RKO (cell line): Measurements from ENCODE around the gene FOXA2.
"Not testable (repeated sequence)": the region's sequence is repeated elsewhere in the genome, so short reads cannot be mapped to it uniquely, and the experiment has no call there.

Source experiments
- DNase-seq: peaks from one replicate; pipeline ENCODE4 v3.0.0-alpha.2; 2016; ENCODE audit warnings: low spot score

The FOXA2 gene

GRCh38 chr20:22584522-22584921 lies at the start of gene FOXA2:
FOXA2 (minus strand) TSS chr20:22584572; CDS start chr20:22584278, 294 bp downstream.
- DNase-seq: no peak

- no peak for DNase-seq
These were observed 46.3 kb upstream of the FOXA2 start for GRCh38 chr20:22630701-22631100.

DNA sequence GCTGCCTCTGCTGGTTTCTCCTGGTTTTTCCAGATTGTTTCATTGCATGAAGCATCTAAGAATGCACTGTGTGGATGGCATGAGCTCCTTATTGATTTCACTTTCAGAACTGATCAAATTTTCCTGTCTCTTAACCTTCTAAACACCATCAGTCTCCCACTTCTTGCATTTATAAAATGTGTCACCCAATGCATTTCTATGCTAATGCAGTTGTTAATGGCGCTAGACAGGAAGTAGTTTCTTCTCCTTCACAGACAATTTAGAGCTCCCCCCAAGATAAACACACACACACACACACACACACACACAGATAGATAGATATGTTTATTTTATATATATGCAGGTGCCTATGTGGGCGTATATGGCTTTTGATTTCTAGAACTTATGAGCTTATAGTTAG lies 45.6 kb upstream of the FOXA2 start:
- no peak for DNase-seq

DNA sequence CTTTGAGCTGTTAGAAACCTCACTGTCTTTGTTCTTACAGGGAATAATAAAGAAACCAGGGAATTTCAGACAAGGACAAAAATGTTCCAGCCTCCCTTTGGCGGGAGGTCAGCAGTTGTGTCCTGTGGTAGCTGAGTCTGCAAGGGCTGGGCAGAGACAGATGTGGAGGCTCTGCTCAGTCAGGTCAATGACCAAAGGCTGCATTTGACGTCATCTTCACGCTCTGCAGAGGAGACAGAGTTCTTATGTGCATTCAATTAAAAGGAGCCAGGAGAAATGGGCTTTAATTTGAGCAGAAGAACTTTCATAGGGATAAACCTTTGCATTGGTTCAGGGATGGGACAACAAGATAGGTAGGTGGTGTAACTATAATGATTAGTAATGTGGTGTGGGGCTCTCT lies 45.1 kb upstream of the FOXA2 start:
- DNase-seq: no peak

- no peak for DNase-seq
These were observed 42.1 kb upstream of the FOXA2 start for GRCh38 chr20:22626496-22626895.

DNA sequence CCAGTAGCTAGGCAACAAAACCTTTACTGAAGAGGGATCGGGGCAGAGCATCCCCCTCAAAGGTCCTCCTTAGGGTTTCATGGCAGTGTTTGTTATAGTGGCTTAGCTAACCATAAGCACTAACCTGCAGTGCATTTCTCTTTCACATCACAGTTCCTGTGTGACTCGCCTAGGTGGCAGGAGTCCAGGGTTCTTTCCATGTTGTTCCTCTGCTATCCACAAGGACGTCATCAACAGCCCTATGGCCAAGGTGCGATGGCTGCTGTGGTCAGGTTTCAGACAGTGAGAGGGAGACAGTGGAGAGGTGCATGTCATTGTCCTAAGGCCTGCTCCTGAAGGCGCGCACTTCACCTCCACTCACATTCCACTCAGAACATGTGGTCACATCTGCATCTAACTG lies 38.8 kb upstream of the FOXA2 start:
- DNase-seq: peak; percentile 30

GRCh38 chr20:22620342-22620741 lies 36.0 kb upstream of the FOXA2 start:
- DNase-seq: no peak

GRCh38 chr20:22619806-22620205 lies 35.4 kb upstream of the FOXA2 start:
- no peak for DNase-seq

DNA sequence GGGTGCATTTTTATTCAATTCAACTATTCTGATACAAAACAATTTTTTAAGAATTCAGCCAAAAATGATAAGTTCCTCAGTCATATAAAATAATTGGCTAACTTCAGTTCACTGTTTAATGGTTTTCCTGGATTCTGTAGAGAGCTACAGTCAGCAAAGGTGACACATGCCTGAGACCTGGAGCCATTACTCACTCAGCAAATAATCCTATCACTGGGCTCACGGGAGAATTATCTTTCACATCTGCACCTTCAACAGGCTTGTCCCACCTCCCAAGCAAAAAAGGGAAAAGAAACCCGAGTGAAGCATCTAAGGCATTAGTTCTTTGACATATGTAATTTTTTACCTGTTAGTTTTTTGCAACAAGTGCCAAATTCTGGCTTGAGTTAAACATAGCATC lies 34.9 kb upstream of the FOXA2 start:
- DNase-seq: no peak

- peak; percentile 49 for DNase-seq
These were observed 32.8 kb upstream of the FOXA2 start for GRCh38 chr20:22617160-22617559.

DNA sequence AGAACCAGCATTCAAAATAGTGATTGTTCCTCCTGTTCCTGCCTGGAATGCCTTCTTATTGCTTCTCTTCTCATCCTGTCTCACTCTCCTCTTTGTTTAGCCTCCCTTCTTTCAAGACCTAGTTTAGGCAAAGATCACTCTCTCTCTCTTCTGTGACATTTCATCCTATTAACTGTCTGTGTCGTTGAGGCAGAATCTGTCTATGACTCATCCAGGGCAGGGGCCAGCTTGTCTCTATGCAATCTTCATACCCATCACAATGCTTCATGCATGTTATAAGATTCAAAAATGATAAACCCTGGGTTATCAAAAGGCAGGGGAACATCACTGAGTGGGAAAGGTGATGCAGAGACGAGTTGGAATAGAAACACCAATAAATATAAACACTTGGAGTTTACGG lies 32.2 kb upstream of the FOXA2 start:
- DNase-seq: no peak

GRCh38 chr20:22615425-22615824 lies 31.1 kb upstream of the FOXA2 start:
- no peak for DNase-seq

DNA sequence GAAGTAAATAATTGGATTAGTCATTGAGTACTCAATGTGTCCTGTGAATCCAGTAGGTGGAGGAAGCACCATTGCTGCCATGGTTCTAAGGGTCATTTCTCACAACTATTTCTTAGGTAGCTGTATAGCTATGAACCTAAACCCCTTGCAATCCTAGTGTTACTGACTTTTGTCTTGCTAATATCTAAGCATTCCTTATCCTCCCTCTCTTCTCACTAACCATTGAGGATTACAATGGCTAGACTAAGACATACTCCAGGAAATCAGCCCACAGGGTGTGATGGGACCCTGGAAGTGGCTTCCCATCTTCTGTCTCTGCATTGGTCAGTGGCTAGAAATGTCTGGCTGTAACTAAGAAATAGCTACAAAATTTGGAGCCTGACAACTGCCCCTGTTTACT lies 27.3 kb upstream of the FOXA2 start:
- no peak for DNase-seq

DNA sequence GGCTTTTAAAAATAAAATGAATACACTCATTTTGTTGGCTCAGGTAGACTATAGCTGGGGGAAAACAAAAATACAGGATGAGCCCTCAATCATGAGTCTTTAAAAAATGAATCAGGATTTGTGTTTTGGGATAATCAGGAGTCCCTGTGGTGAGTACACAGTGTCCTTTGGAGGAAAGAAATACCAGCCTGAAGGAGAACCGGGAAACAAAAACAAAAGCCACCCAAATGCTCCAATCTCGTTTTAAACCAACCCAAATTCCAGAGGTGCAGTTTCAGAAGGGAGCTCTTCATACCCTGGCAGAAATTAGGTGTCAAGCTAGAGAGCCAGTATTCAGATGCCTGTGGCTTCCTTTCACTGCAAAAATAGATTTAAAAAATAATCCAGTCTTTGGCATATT lies 23.3 kb upstream of the FOXA2 start:
- DNase-seq: no peak

DNA sequence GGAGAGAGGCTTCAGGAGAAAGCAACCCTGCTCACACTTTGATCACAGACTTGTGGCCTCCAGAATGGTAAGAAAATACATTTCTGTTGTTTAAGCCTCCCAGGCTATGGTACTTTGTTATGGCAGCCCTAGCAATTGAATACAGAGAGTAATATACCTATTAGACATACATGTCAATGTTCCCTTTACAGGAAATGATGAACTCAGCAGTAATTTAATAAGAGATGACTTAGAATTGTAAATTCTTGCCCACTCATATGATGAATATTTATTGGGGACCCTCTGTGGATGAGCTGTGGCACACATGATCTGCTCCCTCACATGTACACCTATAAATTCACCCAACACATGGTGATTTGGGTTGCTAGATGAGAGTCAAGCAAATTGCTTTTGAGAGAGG lies 20.4 kb upstream of the FOXA2 start:
- DNase-seq: no peak

DNA sequence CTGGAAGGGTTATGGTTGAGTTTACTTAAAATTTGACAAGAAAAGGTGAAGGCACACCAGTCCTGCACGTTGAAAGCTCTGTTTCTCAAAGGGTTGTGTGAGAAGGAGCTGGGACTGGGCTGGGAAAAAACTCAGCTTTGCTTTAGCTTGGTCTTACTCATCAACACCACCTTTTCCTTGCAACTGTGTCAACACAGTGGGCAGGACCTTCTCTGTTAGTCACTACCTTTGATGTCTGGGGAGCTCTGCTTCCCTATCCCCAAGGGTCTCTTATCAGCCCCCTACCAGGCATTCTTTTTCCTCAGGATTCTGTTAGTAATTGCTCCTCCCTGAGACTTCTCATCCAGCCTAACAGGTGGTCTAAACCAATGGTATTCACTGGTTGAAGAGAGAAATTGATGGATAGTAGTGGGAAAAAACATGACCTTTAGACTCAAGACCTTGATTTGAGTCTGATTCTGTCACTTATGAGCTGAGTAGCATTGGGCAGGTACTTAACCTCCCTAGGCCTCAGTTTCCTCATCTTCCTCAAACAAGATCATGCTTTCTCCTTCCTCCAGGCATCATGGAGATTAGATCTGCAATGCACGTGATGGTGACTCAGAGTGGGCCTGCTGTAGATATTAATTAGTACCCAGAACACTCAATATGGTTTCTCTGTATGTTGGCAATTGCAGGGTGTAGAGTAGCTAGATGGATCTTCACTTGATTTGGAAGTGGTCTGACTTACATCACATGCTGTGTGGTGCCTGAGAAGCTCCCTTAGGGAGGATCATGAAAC lies 17.2 kb upstream of the FOXA2 start:
- no peak for DNase-seq

GRCh38 chr20:22599258-22599657 lies 14.9 kb upstream of the FOXA2 start:
- DNase-seq: not testable (repeated sequence)

DNA sequence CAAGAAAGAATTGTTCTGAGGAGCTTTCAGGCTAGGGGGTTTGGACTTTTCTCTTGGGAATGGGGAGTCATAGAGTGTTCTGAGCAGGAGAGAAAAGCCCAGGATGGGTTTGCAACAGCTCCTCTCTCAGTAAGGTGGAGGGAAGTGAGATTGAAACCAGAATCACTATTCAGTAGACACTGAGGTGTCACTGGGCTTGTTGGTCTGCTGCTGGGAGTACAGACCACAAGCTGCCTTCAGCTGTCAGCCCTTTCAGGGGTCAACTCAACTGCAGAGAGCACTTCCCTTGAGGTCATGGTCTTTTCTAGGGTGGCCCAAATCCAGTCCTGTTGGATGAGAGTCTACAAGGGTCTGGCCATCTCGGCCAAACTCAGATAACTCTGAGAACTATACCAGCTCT lies 12.9 kb upstream of the FOXA2 start:
- no peak for DNase-seq

- no peak for DNase-seq
These were observed 6.3 kb upstream of the FOXA2 start for GRCh38 chr20:22590662-22591061.

DNA sequence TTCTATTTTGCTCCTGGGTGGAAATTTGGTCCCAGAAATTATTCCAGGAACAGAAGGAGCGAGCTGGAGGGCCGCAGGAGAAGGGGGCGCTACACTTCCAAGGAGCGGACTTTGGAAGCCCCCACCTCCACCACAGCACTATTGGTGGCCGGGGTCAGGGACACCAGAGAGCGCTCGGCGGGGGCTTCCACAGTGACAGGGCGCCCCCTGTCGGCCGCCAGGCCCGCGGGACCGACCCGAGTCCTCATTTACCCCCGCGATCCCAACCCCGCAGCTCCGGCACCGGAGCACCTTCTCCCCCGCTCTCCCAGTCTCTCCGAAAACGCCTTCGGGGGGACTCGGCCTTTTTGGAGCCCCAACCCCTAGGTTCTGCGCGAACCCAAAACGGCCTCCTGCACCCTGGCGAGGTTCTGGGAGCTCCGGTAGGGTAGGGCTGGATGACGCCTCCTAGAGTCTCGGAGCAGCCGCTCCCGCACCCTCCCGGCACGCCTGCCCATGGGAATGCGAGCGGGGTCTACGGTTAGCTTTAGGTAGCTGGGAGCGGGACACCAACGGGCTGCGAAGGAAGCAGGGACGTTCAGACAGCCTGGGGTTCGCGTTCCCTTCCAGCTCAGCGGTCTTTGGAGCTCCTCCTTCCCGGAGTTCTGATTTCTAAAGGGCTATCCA lies 2.4 kb upstream of the FOXA2 start:
- DNase-seq: no peak

GRCh38 chr20:22585786-22586493 lies 1.6 kb upstream of the FOXA2 start:
- DNase-seq: no peak

DNA sequence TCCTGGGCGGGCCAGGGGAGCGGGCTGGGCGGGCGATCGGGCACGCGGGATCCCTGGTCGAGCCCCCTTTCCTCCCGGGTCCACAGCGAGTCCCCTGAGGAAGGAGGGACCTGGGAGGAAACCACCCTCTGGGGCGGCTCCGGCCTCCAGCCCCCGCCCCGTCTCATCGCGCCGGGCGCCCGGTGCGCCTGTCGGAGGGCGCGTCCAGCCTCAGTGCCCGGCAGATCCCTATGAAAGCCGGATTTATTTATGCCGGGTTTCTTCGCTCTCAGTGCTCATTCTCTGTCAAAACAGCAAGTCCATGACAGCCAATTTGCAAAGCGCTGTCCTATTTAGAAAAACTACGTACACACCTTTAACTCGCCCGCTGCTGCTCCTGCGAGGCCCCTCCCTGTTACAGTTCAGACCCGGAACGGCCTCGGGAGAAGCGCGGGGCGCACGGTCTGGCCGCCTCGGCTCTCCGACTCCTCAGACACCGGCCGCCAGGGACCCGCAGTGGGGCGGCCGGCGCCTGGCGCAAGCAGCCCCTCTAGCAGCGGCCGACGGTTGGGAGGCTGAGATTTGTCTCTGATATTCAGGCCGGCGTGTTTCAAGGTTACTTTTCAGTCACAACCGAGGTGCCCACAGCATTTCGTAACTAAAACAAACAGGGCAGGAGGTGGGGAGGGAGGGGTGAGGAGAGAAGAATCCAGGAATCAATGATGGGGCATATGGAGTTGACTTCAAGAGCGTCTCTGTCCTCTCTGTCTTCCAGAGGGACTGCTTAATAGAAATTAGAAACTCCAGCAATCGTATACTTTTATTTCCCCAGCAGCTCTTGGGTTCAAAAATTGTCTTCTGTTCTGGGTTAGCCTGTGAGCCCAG lies 782 bp upstream of the FOXA2 start:
- DNase-seq: no peak
